GM19455 (cell line): Measurements from ENCODE around the gene YIF1A.
"Not testable (repeated sequence)": the region's sequence is repeated elsewhere in the genome, so short reads cannot be mapped to it uniquely, and the experiment has no call there.

Source experiments
- ATAC-seq: cut with Tn5 transposase; IDR thresholded peaks from one replicate; pipeline ENCODE4 v1.9.1; 2021; ENCODE audit not compliant: unreplicated experiment

YIF1A gene

GRCh38 chr11:66272596-66272995 is 16.3 kb downstream of the YIF1A start:
- ATAC-seq, result no peak

- ATAC-seq, result no peak
These were observed 17.1 kb downstream of the YIF1A start for GRCh38 chr11:66271816-66272215.

- ATAC-seq, result no peak
These were observed 19.7 kb downstream of the YIF1A start for GRCh38 chr11:66268952-66269905.

- ATAC-seq, result peak; percentile 77
These were observed 20.5 kb downstream of the YIF1A start, which contains the start of gene RAB1B for GRCh38 chr11:66268244-66268951. RAB1B (plus strand) TSS chr11:66268639; CDS start chr11:66268680, 41 bp downstream.

- ATAC-seq, result peak; percentile 31
These were observed 21.3 kb downstream of the YIF1A start for GRCh38 chr11:66267379-66268243.

- ATAC-seq, result no peak
These were observed 21.9 kb downstream of the YIF1A start for GRCh38 chr11:66267039-66267378.

GRCh38 chr11:66266378-66267038 is 22.4 kb downstream of the YIF1A start:
- no peak for ATAC-seq

- ATAC-seq, result no peak
These were observed 23.2 kb downstream of the YIF1A start for GRCh38 chr11:66265531-66266377.

- ATAC-seq, result no peak
These were observed 24.0 kb downstream of the YIF1A start for GRCh38 chr11:66264914-66265313.

- ATAC-seq, result no peak
These were observed 24.6 kb downstream of the YIF1A start for GRCh38 chr11:66264383-66264782.

- ATAC-seq, result no peak
These were observed 25.2 kb downstream of the YIF1A start for GRCh38 chr11:66263785-66264184.

- no peak for ATAC-seq
These were observed 25.7 kb downstream of the YIF1A start for GRCh38 chr11:66263231-66263630.

- ATAC-seq, result no peak
These were observed 26.2 kb downstream of the YIF1A start for GRCh38 chr11:66262696-66263095.

- ATAC-seq, result no peak
These were observed 26.8 kb downstream of the YIF1A start for GRCh38 chr11:66262191-66262590.

GRCh38 chr11:66261578-66261977 is 27.4 kb downstream of the YIF1A start:
- no peak for ATAC-seq

- no peak for ATAC-seq
These were observed 29.0 kb downstream of the YIF1A start for GRCh38 chr11:66259956-66260355.

- ATAC-seq, result no peak
These were observed 29.7 kb downstream of the YIF1A start for GRCh38 chr11:66259225-66259624.

GRCh38 chr11:66258473-66258893 is 30.5 kb downstream of the YIF1A start:
- no peak for ATAC-seq

GRCh38 chr11:66253081-66253480 is 35.9 kb downstream of the YIF1A start:
- not testable (repeated sequence) for ATAC-seq

- no peak for ATAC-seq
These were observed 37.1 kb downstream of the YIF1A start for GRCh38 chr11:66251809-66252208.
